Measurements from ENCODE around the gene EIF4G2. TPM values are rescaled to one million over a fixed set of nuclear protein-coding genes. Genes with fewer than 3 reads are reported as not detected.

EIF4G2 gene
- total and polyA plus RNA-seq, 4 donors: 782 to 1,101 (median 978) TPM

GRCh38 chr11:10762185-10762584 lies 46.5 kb downstream of the EIF4G2 start:
- H3K36me3 ChIP-seq (ENCODE audit: control insufficient read depth, insufficient read depth, low read length): peaks cover 22% of the 10 kb centered on the region
- H3K27ac ChIP-seq (ENCODE audit: low read depth, low read length): no peak overlapping the region
- no peaks in the 10 kb centered on the region for H3K27me3 ChIP-seq (ENCODE audit: control insufficient read depth, insufficient read depth, low read length)
- H3K9me3 ChIP-seq (ENCODE audit: control insufficient read depth, insufficient read depth, low read length): no peaks in the 10 kb centered on the region
- no peaks in the 10 kb centered on the region for H3K4me1 ChIP-seq (ENCODE audit: control insufficient read depth, insufficient read depth, low read length)
- no peak overlapping the region for H3K4me3 ChIP-seq (ENCODE audit: low read depth, low read length)
- no peak for DNase-seq (ENCODE audit: low read depth in 4 of 6, low spot score in 6 of 6)

GRCh38 chr11:10761085-10761698 lies 47.5 kb downstream of the EIF4G2 start:
- 80% methylated on average over 1 of the region's 6 CpGs for WGBS (ENCODE audit: insufficient coverage)
- H3K36me3 ChIP-seq (ENCODE audit: control insufficient read depth, insufficient read depth, low read length): peaks cover 27% of the 10 kb centered on the region
- no peak overlapping the region for H3K4me3 ChIP-seq (ENCODE audit: low read depth, low read length)
- H3K27ac ChIP-seq (ENCODE audit: low read depth, low read length): no peak overlapping the region
- H3K27me3 ChIP-seq (ENCODE audit: control insufficient read depth, insufficient read depth, low read length): no peaks in the 10 kb centered on the region
- no peaks in the 10 kb centered on the region for H3K9me3 ChIP-seq (ENCODE audit: control insufficient read depth, insufficient read depth, low read length)
- DNase-seq (ENCODE audit: low read depth in 4 of 6, low spot score in 6 of 6): no peak
- H3K4me1 ChIP-seq (ENCODE audit: control insufficient read depth, insufficient read depth, low read length): no peaks in the 10 kb centered on the region

GRCh38 chr11:10758957-10759356 lies 49.8 kb downstream of the EIF4G2 start:
- Histone ChIP-seq H3K4me3 (ENCODE audit: low read depth, low read length) (no peak overlapping the region), H3K27ac (ENCODE audit: low read depth, low read length) (no peak overlapping the region), H3K36me3 (ENCODE audit: control insufficient read depth, insufficient read depth, low read length) (peaks cover 21% of the 10 kb centered on the region), H3K4me1 (ENCODE audit: control insufficient read depth, insufficient read depth, low read length) (no peaks in the 10 kb centered on the region), H3K27me3 (ENCODE audit: control insufficient read depth, insufficient read depth, low read length) (no peaks in the 10 kb centered on the region), H3K9me3 (ENCODE audit: control insufficient read depth, insufficient read depth, low read length) (no peaks in the 10 kb centered on the region)
- WGBS (ENCODE audit: insufficient coverage): no CpG with 5 or more reads among the region's 1 CpG
- DNase-seq (ENCODE audit: low read depth in 4 of 6, low spot score in 6 of 6): peak in 1 of 6 donors; percentile 29

GRCh38 chr11:10752486-10752885 lies 56.2 kb downstream of the EIF4G2 start:
- 90% methylated on average over 2 of the region's 7 CpGs for WGBS (ENCODE audit: insufficient coverage)
- H3K36me3 ChIP-seq (ENCODE audit: control insufficient read depth, insufficient read depth, low read length): peaks cover 7% of the 10 kb centered on the region
- H3K27ac ChIP-seq (ENCODE audit: low read depth, low read length): no peak overlapping the region
- H3K27me3 ChIP-seq (ENCODE audit: control insufficient read depth, insufficient read depth, low read length): no peaks in the 10 kb centered on the region
- peak overlapping the region; percentile 97 for H3K4me3 ChIP-seq (ENCODE audit: low read depth, low read length)
- DNase-seq (ENCODE audit: low read depth in 4 of 6, low spot score in 6 of 6): no peak
- H3K9me3 ChIP-seq (ENCODE audit: control insufficient read depth, insufficient read depth, low read length): no peaks in the 10 kb centered on the region
- peaks cover 4% of the 10 kb centered on the region for H3K4me1 ChIP-seq (ENCODE audit: control insufficient read depth, insufficient read depth, low read length)

- peaks cover 3% of the 10 kb centered on the region for H3K36me3 ChIP-seq (ENCODE audit: control insufficient read depth, insufficient read depth, low read length)
- peaks cover 4% of the 10 kb centered on the region for H3K4me1 ChIP-seq (ENCODE audit: control insufficient read depth, insufficient read depth, low read length)
- no peak for DNase-seq (ENCODE audit: low read depth in 4 of 6, low spot score in 6 of 6)
- H3K27ac ChIP-seq (ENCODE audit: low read depth, low read length): peak overlapping the region; percentile 37
- no peaks in the 10 kb centered on the region for H3K9me3 ChIP-seq (ENCODE audit: control insufficient read depth, insufficient read depth, low read length)
- H3K4me3 ChIP-seq (ENCODE audit: low read depth, low read length): peak overlapping the region; percentile 97
- no CpG with 5 or more reads among the region's 2 CpGs for WGBS (ENCODE audit: insufficient coverage)
- no peaks in the 10 kb centered on the region for H3K27me3 ChIP-seq (ENCODE audit: control insufficient read depth, insufficient read depth, low read length)
Observed at GRCh38 chr11:10752061-10752460, 56.7 kb downstream of the EIF4G2 start.

- 0% methylated on average over 3 of the region's 14 CpGs for WGBS (ENCODE audit: insufficient coverage)
- no peaks in the 10 kb centered on the region for H3K27me3 ChIP-seq (ENCODE audit: control insufficient read depth, insufficient read depth, low read length)
- H3K9me3 ChIP-seq (ENCODE audit: control insufficient read depth, insufficient read depth, low read length): no peaks in the 10 kb centered on the region
- DNase-seq (ENCODE audit: low read depth in 4 of 6, low spot score in 6 of 6): peak in 1 of 6 donors; percentile 11
- H3K36me3 ChIP-seq (ENCODE audit: control insufficient read depth, insufficient read depth, low read length): no peaks in the 10 kb centered on the region
- peak overlapping the region; percentile 100 for H3K27ac ChIP-seq (ENCODE audit: low read depth, low read length)
- H3K4me3 ChIP-seq (ENCODE audit: low read depth, low read length): peak overlapping the region; percentile 97
- H3K4me1 ChIP-seq (ENCODE audit: control insufficient read depth, insufficient read depth, low read length): peaks cover 4% of the 10 kb centered on the region
Observed at GRCh38 chr11:10751581-10751940, 57.2 kb downstream of the EIF4G2 start.

GRCh38 chr11:10750838-10751580 lies 57.7 kb downstream of the EIF4G2 start, which contains the start of gene CTR9:
TSS of gene CTR9 (plus strand) at chr11:10751246. CDS start at chr11:10751413, 167 bp downstream.
- Histone ChIP-seq H3K36me3 (ENCODE audit: control insufficient read depth, insufficient read depth, low read length) (no peaks in the 10 kb centered on the region), H3K4me1 (ENCODE audit: control insufficient read depth, insufficient read depth, low read length) (peaks cover 4% of the 10 kb centered on the region), H3K27me3 (ENCODE audit: control insufficient read depth, insufficient read depth, low read length) (no peaks in the 10 kb centered on the region), H3K4me3 (ENCODE audit: low read depth, low read length) (peak within 1 kb of the TSS; percentile 97), H3K27ac (ENCODE audit: low read depth, low read length) (peak within 1 kb of the TSS; percentile 100), H3K9me3 (ENCODE audit: control insufficient read depth, insufficient read depth, low read length) (no peaks in the 10 kb centered on the region)
- peak; percentile 78 to 98 (median 90) for DNase-seq (ENCODE audit: low read depth in 4 of 6, low spot score in 6 of 6)
- 0% methylated on average over 67 of the region's 67 CpGs for WGBS (ENCODE audit: insufficient coverage)

GRCh38 chr11:10749476-10749875 lies 59.2 kb downstream of the EIF4G2 start:
- Histone ChIP-seq H3K4me1 (ENCODE audit: control insufficient read depth, insufficient read depth, low read length) (peaks cover 4% of the 10 kb centered on the region), H3K27me3 (ENCODE audit: control insufficient read depth, insufficient read depth, low read length) (no peaks in the 10 kb centered on the region), H3K36me3 (ENCODE audit: control insufficient read depth, insufficient read depth, low read length) (no peaks in the 10 kb centered on the region), H3K4me3 (ENCODE audit: low read depth, low read length) (no peak overlapping the region), H3K9me3 (ENCODE audit: control insufficient read depth, insufficient read depth, low read length) (no peaks in the 10 kb centered on the region), H3K27ac (ENCODE audit: low read depth, low read length) (no peak overlapping the region)
- 69% methylated on average over 1 of the region's 2 CpGs for WGBS (ENCODE audit: insufficient coverage)
- DNase-seq (ENCODE audit: low read depth in 4 of 6, low spot score in 6 of 6): no peak

- no peak for DNase-seq (ENCODE audit: low read depth in 4 of 6, low spot score in 6 of 6)
- Histone ChIP-seq H3K4me1 (ENCODE audit: control insufficient read depth, insufficient read depth, low read length) (peaks cover 4% of the 10 kb centered on the region), H3K9me3 (ENCODE audit: control insufficient read depth, insufficient read depth, low read length) (no peaks in the 10 kb centered on the region), H3K27me3 (ENCODE audit: control insufficient read depth, insufficient read depth, low read length) (no peaks in the 10 kb centered on the region), H3K27ac (ENCODE audit: low read depth, low read length) (no peak overlapping the region), H3K4me3 (ENCODE audit: low read depth, low read length) (no peak overlapping the region), H3K36me3 (ENCODE audit: control insufficient read depth, insufficient read depth, low read length) (no peaks in the 10 kb centered on the region)
Observed at GRCh38 chr11:10747733-10748132, 61.0 kb downstream of the EIF4G2 start.

Measured in spinal cord (tissue), 10 donors.